Hindlimb muscle (tissue), 1 donor: Measurements from ENCODE around the gene RANGAP1. TPM values are rescaled to one million over a fixed set of nuclear protein-coding genes. Genes with fewer than 3 reads are reported as not detected.

Source experiments
- DNase-seq: peaks from one replicate; pipeline ENCODE4 v3.0.0-alpha.2; 2013
- polyA plus RNA-seq: library from polyadenylated mRNA; unstranded; fragments of 120-200 nt; gene quantifications from one replicate; pipeline ENCODE4 v1.2.1, GENCODE V29; 2013; ENCODE audit not compliant: insufficient read length

RANGAP1 gene
- 31.1 TPM for polyA plus RNA-seq

GRCh38 chr22:41285820-41286638 lies at the start of gene RANGAP1:
Gene RANGAP1, minus strand, starts transcription at chr22:41286187. Its CDS starts 5,143 bp downstream, at chr22:41281044.
- peak; percentile 100 for DNase-seq

GRCh38 chr22:41334951-41335635 lies 49.1 kb upstream of the RANGAP1 start:
- no peak for DNase-seq

- no peak for DNase-seq
These were observed 48.2 kb upstream of the RANGAP1 start for GRCh38 chr22:41334215-41334614.

GRCh38 chr22:41333806-41334205 lies 47.8 kb upstream of the RANGAP1 start:
- no peak for DNase-seq

GRCh38 chr22:41332217-41332939 lies 46.4 kb upstream of the RANGAP1 start:
- no peak for DNase-seq

GRCh38 chr22:41330169-41330568 lies 44.2 kb upstream of the RANGAP1 start:
- DNase-seq = no peak

GRCh38 chr22:41327124-41327523 lies 41.1 kb upstream of the RANGAP1 start:
- DNase-seq = no peak

- peak; percentile 47 for DNase-seq
These were observed 39.0 kb upstream of the RANGAP1 start for GRCh38 chr22:41324821-41325528.

GRCh38 chr22:41320416-41321240 lies 34.6 kb upstream of the RANGAP1 start:
- no peak for DNase-seq

GRCh38 chr22:41315586-41315985 lies 29.6 kb upstream of the RANGAP1 start:
- DNase-seq = no peak

- DNase-seq = no peak
These were observed 28.8 kb upstream of the RANGAP1 start for GRCh38 chr22:41314821-41315220.

GRCh38 chr22:41311487-41311886 lies 25.5 kb upstream of the RANGAP1 start:
- no peak for DNase-seq

- DNase-seq = no peak
These were observed 24.3 kb upstream of the RANGAP1 start for GRCh38 chr22:41310336-41310735.

GRCh38 chr22:41308544-41308947 lies 22.6 kb upstream of the RANGAP1 start:
- DNase-seq = no peak

GRCh38 chr22:41308054-41308453 lies 22.1 kb upstream of the RANGAP1 start:
- DNase-seq = no peak

- no peak for DNase-seq
These were observed 19.7 kb upstream of the RANGAP1 start for GRCh38 chr22:41305646-41306045.

- DNase-seq = no peak
These were observed 16.8 kb upstream of the RANGAP1 start for GRCh38 chr22:41302811-41303210.

- peak; percentile 47 for DNase-seq
These were observed 16.2 kb upstream of the RANGAP1 start for GRCh38 chr22:41302021-41302767.

- DNase-seq = peak; percentile 84
These were observed 15.4 kb upstream of the RANGAP1 start, which contains the start of gene ZC3H7B for GRCh38 chr22:41301085-41302020. Gene ZC3H7B, plus strand, starts transcription at chr22:41301525. Its CDS starts 19,136 bp downstream, at chr22:41320661.

GRCh38 chr22:41300661-41301060 lies 14.7 kb upstream of the RANGAP1 start:
- no peak for DNase-seq
